ENCODE measurements around the gene C1orf198. TPM values are rescaled to one million over a fixed set of nuclear protein-coding genes. Genes with fewer than 3 reads are reported as not detected.

C1orf198 gene
- polyA plus RNA-seq, 1 experiment: 52.7 TPM

- DNase-seq (ENCODE audit: low read depth, low spot score): no peak
- H3K4me3 ChIP-seq (ENCODE audit: low read depth, low read length): no peak overlapping the region
- TF ChIP-seq, protein P1, sequence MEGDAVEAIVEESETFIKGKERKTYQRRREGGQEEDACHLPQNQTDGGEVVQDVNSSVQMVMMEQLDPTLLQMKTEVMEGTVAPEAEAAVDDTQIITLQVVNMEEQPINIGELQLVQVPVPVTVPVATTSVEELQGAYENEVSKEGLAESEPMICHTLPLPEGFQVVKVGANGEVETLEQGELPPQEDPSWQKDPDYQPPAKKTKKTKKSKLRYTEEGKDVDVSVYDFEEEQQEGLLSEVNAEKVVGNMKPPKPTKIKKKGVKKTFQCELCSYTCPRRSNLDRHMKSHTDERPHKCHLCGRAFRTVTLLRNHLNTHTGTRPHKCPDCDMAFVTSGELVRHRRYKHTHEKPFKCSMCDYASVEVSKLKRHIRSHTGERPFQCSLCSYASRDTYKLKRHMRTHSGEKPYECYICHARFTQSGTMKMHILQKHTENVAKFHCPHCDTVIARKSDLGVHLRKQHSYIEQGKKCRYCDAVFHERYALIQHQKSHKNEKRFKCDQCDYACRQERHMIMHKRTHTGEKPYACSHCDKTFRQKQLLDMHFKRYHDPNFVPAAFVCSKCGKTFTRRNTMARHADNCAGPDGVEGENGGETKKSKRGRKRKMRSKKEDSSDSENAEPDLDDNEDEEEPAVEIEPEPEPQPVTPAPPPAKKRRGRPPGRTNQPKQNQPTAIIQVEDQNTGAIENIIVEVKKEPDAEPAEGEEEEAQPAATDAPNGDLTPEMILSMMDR (IDR thresholded peaks at IDR 0.05; ENCODE audit: low read depth, low read length): no peak
- no peak overlapping the region for H3K27ac ChIP-seq (ENCODE audit: low read depth, low read length)
- ChIA-PET CTCF (no interaction called here), POLR2A (interaction anchor here (0.5 kb wide), 1 partner anchor 11 kb away, joined by 3 read pairs; no protein-coding TSS in a partner anchor)
- no peaks in the 10 kb centered on the region; the same call in 1 of the 2 replicates for H3K9me3 ChIP-seq (ENCODE audit: control insufficient read depth, insufficient read depth, low read length)
- no peaks in the 10 kb centered on the region for H3K27me3 ChIP-seq (ENCODE audit: control insufficient read depth, insufficient read depth, low read length)
These were observed 24.6 kb downstream of the C1orf198 start for GRCh38 chr1:230843503-230844309.

- Histone ChIP-seq H3K9me3 (ENCODE audit: control insufficient read depth, insufficient read depth, low read length) (no peaks in the 10 kb centered on the region; the same call in 1 of the 2 replicates), H3K27me3 (ENCODE audit: control insufficient read depth, insufficient read depth, low read length) (no peaks in the 10 kb centered on the region), H3K4me3 (ENCODE audit: low read depth, low read length) (no peak overlapping the region), H3K27ac (ENCODE audit: low read depth, low read length) (no peak overlapping the region)
- ChIA-PET POLR2A (no interaction called here), CTCF (no interaction called here)
- TF ChIP-seq, protein P1 (IDR thresholded peaks at IDR 0.05; ENCODE audit: low read depth, low read length): no peak
- no peak for DNase-seq (ENCODE audit: low read depth, low spot score)
These were observed 25.5 kb downstream of the C1orf198 start for GRCh38 chr1:230842801-230843200.

- H3K9me3 ChIP-seq (ENCODE audit: control insufficient read depth, insufficient read depth, low read length): no peaks in the 10 kb centered on the region; the same call in 1 of the 2 replicates
- no peak overlapping the region for H3K4me3 ChIP-seq (ENCODE audit: low read depth, low read length)
- TF ChIP-seq, protein P1 (IDR thresholded peaks at IDR 0.05; ENCODE audit: low read depth, low read length): no peak
- ChIA-PET POLR2A (no interaction called here), CTCF (no interaction called here)
- no peak overlapping the region for H3K27ac ChIP-seq (ENCODE audit: low read depth, low read length)
- H3K27me3 ChIP-seq (ENCODE audit: control insufficient read depth, insufficient read depth, low read length): no peaks in the 10 kb centered on the region
- DNase-seq (ENCODE audit: low read depth, low spot score): no peak
These were observed 29.1 kb downstream of the C1orf198 start for GRCh38 chr1:230839173-230839572.

DNA sequence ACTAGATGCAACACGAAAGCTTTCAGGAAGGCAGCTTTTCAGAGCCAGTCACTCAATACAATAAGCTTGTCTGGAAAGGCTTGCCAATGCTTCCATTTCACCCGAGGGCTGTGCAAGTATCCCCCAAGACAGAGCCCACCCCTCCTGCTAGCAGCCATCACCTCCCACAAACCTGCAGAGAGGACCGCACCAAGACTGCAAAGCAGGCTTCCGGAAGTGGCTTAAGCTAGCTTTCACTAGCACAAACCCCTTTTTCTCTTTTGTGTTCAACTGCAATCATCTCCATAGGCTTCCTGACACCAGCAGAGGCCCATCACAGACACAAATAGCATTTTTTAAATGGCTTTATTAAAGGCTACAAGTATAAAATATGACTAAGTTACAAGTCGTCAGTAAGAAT, 31.5 kb downstream of the C1orf198 start:
- H3K27ac ChIP-seq (ENCODE audit: low read depth, low read length): no peak overlapping the region
- DNase-seq (ENCODE audit: low read depth, low spot score): no peak
- H3K4me3 ChIP-seq (ENCODE audit: low read depth, low read length): no peak overlapping the region
- POLR2A ChIA-PET: no interaction called here
- TF ChIP-seq, protein P1 (IDR thresholded peaks at IDR 0.05; ENCODE audit: low read depth, low read length): no peak
- CTCF ChIA-PET: interaction anchor here (0.7 kb wide), 1 partner anchor 521 kb away, joined by 10 read pairs; no protein-coding TSS in a partner anchor
- H3K27me3 ChIP-seq (ENCODE audit: control insufficient read depth, insufficient read depth, low read length): no peaks in the 10 kb centered on the region
- H3K9me3 ChIP-seq (ENCODE audit: control insufficient read depth, insufficient read depth, low read length): no peaks in the 10 kb centered on the region

DNA sequence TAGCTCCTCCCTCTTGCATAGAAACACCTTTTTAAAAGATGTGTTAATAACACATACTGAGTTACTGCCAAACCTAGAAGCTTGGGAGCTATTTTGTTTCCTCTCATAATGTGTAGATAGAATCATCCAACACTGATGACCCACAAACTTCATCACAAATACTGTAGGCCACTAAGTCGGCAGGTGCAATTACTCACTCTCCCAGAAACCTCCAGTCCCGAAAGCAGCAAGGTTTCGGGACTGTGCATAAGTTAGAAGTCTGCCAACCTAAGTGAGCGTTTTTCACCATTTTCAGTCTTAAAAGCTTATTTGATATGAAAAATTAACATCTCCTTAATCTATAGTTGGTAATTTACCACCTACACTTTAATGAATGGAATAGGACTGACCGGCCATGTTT, 32.0 kb downstream of the C1orf198 start:
- TF ChIP-seq, protein P1 (IDR thresholded peaks at IDR 0.05; ENCODE audit: low read depth, low read length): no peak
- DNase-seq (ENCODE audit: low read depth, low spot score): no peak

More for the DNA sequence above, 32.0 kb downstream of the C1orf198 start:
- ChIA-PET POLR2A (no interaction called here), CTCF (interaction anchor here (0.7 to 1.0 kb wide), 3 partner anchors 38 to 521 kb away, joined by 3 to 10 read pairs (median 3); no protein-coding TSS in a partner anchor)
- Histone ChIP-seq H3K27ac (ENCODE audit: low read depth, low read length) (no peak overlapping the region), H3K4me3 (ENCODE audit: low read depth, low read length) (no peak overlapping the region), H3K27me3 (ENCODE audit: control insufficient read depth, insufficient read depth, low read length) (no peaks in the 10 kb centered on the region), H3K9me3 (ENCODE audit: control insufficient read depth, insufficient read depth, low read length) (no peaks in the 10 kb centered on the region)
